Ishikawa (cell line): ENCODE data around the gene RPS14.

ENCODE experiments used
- CEBPB ChIP-seq: IDR thresholded peaks from 2 replicates; pipeline ENCODE4 v1.6.1; 2012
- CREB1 ChIP-seq: IDR thresholded peaks from 2 replicates; pipeline ENCODE4 v1.6.1; 2012; ENCODE audit warnings: low read depth
- EGR1 ChIP-seq: IDR thresholded peaks from 2 replicates; pipeline ENCODE4 v1.6.1; 2012
- EP300 ChIP-seq: IDR thresholded peaks from 2 replicates; pipeline ENCODE4 v1.6.1; 2012; ENCODE audit warnings: borderline replicate concordance
- FOXM1 ChIP-seq: IDR thresholded peaks from 2 replicates; pipeline ENCODE4 v1.6.1; 2012; ENCODE audit warnings: low read depth, borderline replicate concordance
- NFIC ChIP-seq: IDR thresholded peaks from 2 replicates; pipeline ENCODE4 v1.6.1; 2012
- RAD21 ChIP-seq: IDR thresholded peaks from 2 replicates; pipeline ENCODE4 v1.6.1; 2012; ENCODE audit warnings: low read depth
- TAF1 ChIP-seq: IDR thresholded peaks from 2 replicates; pipeline ENCODE4 v1.6.1; 2012; ENCODE audit warnings: low read depth, mild to moderate bottlenecking
- TCF12 ChIP-seq: IDR thresholded peaks from 2 replicates; pipeline ENCODE4 v1.6.1; 2012; ENCODE audit warnings: low read depth
- TEAD4 ChIP-seq: IDR thresholded peaks from 2 replicates; pipeline ENCODE4 v1.6.1; 2012
- USF1 ChIP-seq: IDR thresholded peaks from 2 replicates; pipeline ENCODE4 v1.6.1; 2012
- YY1 ChIP-seq: IDR thresholded peaks from 2 replicates; pipeline ENCODE4 v1.6.1; 2012; ENCODE audit warnings: low read depth
- ZBTB7A ChIP-seq: IDR thresholded peaks from 2 replicates; pipeline ENCODE4 v1.6.1; 2012; ENCODE audit warnings: low read depth
- TF ChIP-seq, protein P1 (sequence below): IDR thresholded peaks from 2 replicates; pipeline ENCODE4 v1.6.1; 2012
- TF ChIP-seq, protein P2 (sequence below): IDR thresholded peaks from 2 replicates; pipeline ENCODE4 v1.6.1; 2012; ENCODE audit warnings: low read depth, mild to moderate bottlenecking

RPS14 gene

GRCh38 chr5:150485693-150486401 lies 36.3 kb upstream of the RPS14 start:
- peak; percentile 12; the same call in 1 of the 2 replicates for TF ChIP-seq EGR1
- TF ChIP-seq ZBTB7A, result peak; percentile 72; the same call in 1 of the 2 replicates
- TF ChIP-seq TAF1, result peak; percentile 58; the same call in 1 of the 2 replicates
- TF ChIP-seq YY1, result no peak
- no peak for TF ChIP-seq CEBPB
- peak; percentile 92 for TF ChIP-seq USF1
- TF ChIP-seq, protein P1, sequence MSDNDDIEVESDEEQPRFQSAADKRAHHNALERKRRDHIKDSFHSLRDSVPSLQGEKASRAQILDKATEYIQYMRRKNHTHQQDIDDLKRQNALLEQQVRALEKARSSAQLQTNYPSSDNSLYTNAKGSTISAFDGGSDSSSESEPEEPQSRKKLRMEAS, result peak; percentile 17; the same call in 1 of the 2 replicates
- no peak for TF ChIP-seq TCF12
- TF ChIP-seq TEAD4, result no peak

DNA sequence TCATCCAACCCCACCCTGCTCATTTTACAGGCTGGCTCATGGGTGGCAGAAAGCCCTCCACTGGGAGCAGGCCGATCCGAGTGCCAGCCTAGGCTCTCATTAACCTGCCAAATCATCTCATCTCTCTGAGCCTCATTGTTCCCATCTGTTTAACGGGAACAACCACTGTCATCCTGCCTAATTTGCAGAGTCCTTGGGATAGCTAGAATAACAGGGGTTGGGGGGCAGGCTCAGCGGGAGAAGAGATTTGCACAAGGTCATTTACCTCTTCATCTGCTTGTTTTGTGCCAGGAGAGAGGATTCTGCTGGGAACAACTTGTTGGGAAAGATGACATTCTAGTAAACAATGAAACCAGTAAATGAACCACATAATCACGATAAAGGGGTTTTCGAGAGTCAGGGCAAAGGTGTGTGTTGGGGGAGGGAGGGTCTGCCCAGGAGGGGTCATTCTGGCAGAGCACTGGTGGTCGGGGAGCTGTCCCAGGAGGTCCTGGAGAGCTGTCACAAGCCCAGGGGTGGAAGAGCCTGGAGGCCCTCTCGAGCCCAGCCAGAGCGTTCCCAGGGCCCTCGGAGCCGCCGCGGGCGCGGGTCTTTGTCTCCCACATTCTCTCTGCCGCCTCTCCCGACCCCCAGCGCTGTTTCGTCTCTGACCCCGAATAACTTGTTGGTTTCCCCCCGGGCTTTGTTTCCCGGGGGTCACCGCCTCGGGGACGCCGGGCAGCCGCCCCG lies 35.6 kb upstream of the RPS14 start:
- TF ChIP-seq CEBPB (no peak), RAD21 (no peak), TAF1 (no peak), EP300 (no peak), NFIC (no peak), TEAD4 (no peak), FOXM1 (no peak), USF1 (no peak), CREB1 (no peak), ZBTB7A (no peak), EGR1 (no peak), YY1 (no peak), TCF12 (no peak)
- TF ChIP-seq, protein P1, result no peak
- TF ChIP-seq, protein P2, sequence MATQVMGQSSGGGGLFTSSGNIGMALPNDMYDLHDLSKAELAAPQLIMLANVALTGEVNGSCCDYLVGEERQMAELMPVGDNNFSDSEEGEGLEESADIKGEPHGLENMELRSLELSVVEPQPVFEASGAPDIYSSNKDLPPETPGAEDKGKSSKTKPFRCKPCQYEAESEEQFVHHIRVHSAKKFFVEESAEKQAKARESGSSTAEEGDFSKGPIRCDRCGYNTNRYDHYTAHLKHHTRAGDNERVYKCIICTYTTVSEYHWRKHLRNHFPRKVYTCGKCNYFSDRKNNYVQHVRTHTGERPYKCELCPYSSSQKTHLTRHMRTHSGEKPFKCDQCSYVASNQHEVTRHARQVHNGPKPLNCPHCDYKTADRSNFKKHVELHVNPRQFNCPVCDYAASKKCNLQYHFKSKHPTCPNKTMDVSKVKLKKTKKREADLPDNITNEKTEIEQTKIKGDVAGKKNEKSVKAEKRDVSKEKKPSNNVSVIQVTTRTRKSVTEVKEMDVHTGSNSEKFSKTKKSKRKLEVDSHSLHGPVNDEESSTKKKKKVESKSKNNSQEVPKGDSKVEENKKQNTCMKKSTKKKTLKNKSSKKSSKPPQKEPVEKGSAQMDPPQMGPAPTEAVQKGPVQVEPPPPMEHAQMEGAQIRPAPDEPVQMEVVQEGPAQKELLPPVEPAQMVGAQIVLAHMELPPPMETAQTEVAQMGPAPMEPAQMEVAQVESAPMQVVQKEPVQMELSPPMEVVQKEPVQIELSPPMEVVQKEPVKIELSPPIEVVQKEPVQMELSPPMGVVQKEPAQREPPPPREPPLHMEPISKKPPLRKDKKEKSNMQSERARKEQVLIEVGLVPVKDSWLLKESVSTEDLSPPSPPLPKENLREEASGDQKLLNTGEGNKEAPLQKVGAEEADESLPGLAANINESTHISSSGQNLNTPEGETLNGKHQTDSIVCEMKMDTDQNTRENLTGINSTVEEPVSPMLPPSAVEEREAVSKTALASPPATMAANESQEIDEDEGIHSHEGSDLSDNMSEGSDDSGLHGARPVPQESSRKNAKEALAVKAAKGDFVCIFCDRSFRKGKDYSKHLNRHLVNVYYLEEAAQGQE, result no peak

- no peak for TF ChIP-seq EGR1
- TF ChIP-seq, protein P2, result no peak
- TF ChIP-seq, protein P1, result no peak
- TF ChIP-seq ZBTB7A, result no peak
- TF ChIP-seq CEBPB, result no peak
- no peak for TF ChIP-seq TAF1
- TF ChIP-seq CREB1, result no peak
- no peak for TF ChIP-seq FOXM1
- no peak for TF ChIP-seq YY1
- no peak for TF ChIP-seq RAD21
- no peak for TF ChIP-seq EP300
- TF ChIP-seq TCF12, result no peak
- no peak for TF ChIP-seq USF1
Observed at GRCh38 chr5:150481972-150482406, 32.5 kb upstream of the RPS14 start.

DNA sequence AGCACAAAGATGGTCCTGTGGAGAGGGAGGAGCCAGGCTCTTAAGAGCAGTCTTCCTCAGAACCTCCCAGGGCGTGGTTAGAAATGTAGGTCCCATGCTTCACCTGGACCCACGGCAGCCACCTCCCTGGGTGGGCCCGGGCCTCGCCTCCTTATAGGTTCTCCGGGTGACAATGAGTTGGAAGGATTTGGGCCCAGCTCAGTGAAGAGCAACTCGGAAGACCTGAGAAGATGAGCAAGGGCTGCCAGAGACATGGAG lies 32.1 kb upstream of the RPS14 start:
- peak; percentile 53; the same call in 1 of the 2 replicates for TF ChIP-seq EP300
- no peak for TF ChIP-seq NFIC
- no peak for TF ChIP-seq CREB1
- TF ChIP-seq TCF12, result no peak

DNA sequence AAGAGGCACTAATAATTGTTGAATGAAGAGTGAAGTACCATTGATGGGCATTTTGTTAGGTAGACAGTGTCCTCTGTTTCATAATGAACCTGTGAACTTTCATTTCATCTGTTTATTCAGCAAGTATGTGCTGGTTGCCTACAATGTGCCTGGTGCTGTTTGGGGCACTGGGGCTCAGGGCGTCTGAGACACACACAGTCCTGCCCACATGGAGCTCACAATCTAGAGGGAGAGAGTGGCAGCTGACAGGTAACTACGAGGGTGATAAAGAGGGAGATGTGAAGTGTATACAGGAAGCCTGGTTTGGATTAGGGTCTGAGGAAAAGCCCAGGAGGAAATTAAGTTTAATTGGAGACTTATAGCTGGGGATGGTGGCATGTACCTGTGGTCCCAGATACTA lies 29.9 kb upstream of the RPS14 start:
- TF ChIP-seq, protein P1, result no peak
- no peak for TF ChIP-seq TCF12
- TF ChIP-seq CEBPB, result no peak
- no peak for TF ChIP-seq TAF1
- no peak for TF ChIP-seq CREB1
- no peak for TF ChIP-seq FOXM1
- TF ChIP-seq EGR1, result no peak
